Thoracic aorta (tissue), 2 donors: ENCODE measurements around the gene KIF12. TPM values are rescaled to one million over a fixed set of nuclear protein-coding genes. Genes with fewer than 3 reads are reported as not detected.

Experiments
- ATAC-seq: fragments of 150-250 bp; one replicate; pipeline ENCODE4 v1.8.0; 2017; ENCODE audit warnings: low read depth; ENCODE audit not compliant: insufficient number of reproducible peaks, low FRiP score
- DNase-seq: peaks from one replicate; pipeline ENCODE4 v3.0.0-alpha.2; 2020; ENCODE audit warnings: low spot score
- H3K27ac ChIP-seq, 2 donors: fragments of 200-600 bp; sonication (generic); 1 replicate in 1 of 2; 2 replicates in 1 of 2; pipeline ENCODE4 v1.5.1; 2016; ENCODE audit warnings: mild to moderate bottlenecking in 2 of 2, moderate library complexity in 2 of 2
- H3K27me3 ChIP-seq: fragments of 200-600 bp; sonication (generic); replicated peaks from 2 replicates; pipeline ENCODE4 v1.6.0; 2016; ENCODE audit warnings: mild to moderate bottlenecking; ENCODE audit not compliant: insufficient read depth
- H3K36me3 ChIP-seq: fragments of 200-600 bp; sonication (generic); one replicate; pipeline ENCODE4 v1.5.1; 2016
- H3K4me1 ChIP-seq, 2 donors: fragments of 200-600 bp; sonication (generic); 1 replicate in 1 of 2; 2 replicates in 1 of 2; pipeline versions ENCODE4 v1.5.1 to v1.6.0; 2016; ENCODE audit warnings: low read depth in 2 of 2, mild to moderate bottlenecking in 1 of 2; ENCODE audit not compliant: control insufficient read depth in 1 of 2
- H3K4me3 ChIP-seq: fragments of 200-600 bp; sonication (generic); 2 replicates; pipeline ENCODE4 v1.5.1; 2016; ENCODE audit warnings: mild to moderate bottlenecking
- H3K9me3 ChIP-seq: fragments of 200-600 bp; sonication (generic); 2 replicates; pipeline ENCODE4 v1.5.1; 2016
- CTCF ChIP-seq: fragments of 200-600 bp; sonication (generic); IDR thresholded peaks from one replicate; pipeline ENCODE4 v1.5.1; 2019; ENCODE audit warnings: antibody characterized with exemption
- total RNA-seq, 2 donors: library from RNA; depleted of rRNA; stranded (reverse); fragments of >200 nt; gene quantifications; one replicate each; pipeline versions ENCODE4 v1.1.0 to v1.2.3, GENCODE V29; 2016

Gene KIF12
- total RNA-seq, 2 donors from 2014 or later, result not detected

GRCh38 chr9:114082017-114082762 lies 16.9 kb downstream of the KIF12 start:
- Histone ChIP-seq H3K36me3 (no peaks in the 10 kb centered on the region), H3K4me3 (no peak overlapping the region), H3K27me3 (no peaks in the 10 kb centered on the region), H3K27ac (no peak overlapping the region), H3K9me3 (no peaks in the 10 kb centered on the region), H3K4me1 (peaks cover 0 to 11% of the 10 kb centered on the region in 2 donors)
- ATAC-seq (peak; percentile 50), DNase-seq (peak; percentile 63)
- peak; percentile 93 for TF ChIP-seq CTCF

GRCh38 chr9:114081441-114082016 lies 17.6 kb downstream of the KIF12 start:
- Histone ChIP-seq H3K4me3 (no peak overlapping the region), H3K4me1 (peaks cover 0 to 11% of the 10 kb centered on the region in 2 donors), H3K27me3 (no peaks in the 10 kb centered on the region), H3K36me3 (no peaks in the 10 kb centered on the region), H3K27ac (no peak overlapping the region), H3K9me3 (no peaks in the 10 kb centered on the region)
- TF ChIP-seq CTCF, result no peak
- ATAC-seq (no peak), DNase-seq (no peak)

GRCh38 chr9:114080773-114081440 lies 18.2 kb downstream of the KIF12 start:
- Histone ChIP-seq H3K4me3 (no peak overlapping the region), H3K9me3 (no peaks in the 10 kb centered on the region), H3K27ac (no peak overlapping the region), H3K27me3 (no peaks in the 10 kb centered on the region), H3K4me1 (peaks cover 0 to 11% of the 10 kb centered on the region in 2 donors), H3K36me3 (no peaks in the 10 kb centered on the region)
- no peak for ATAC-seq
- DNase-seq, result no peak
- TF ChIP-seq CTCF, result no peak

GRCh38 chr9:114080195-114080772 lies 18.8 kb downstream of the KIF12 start:
- Histone ChIP-seq H3K9me3 (no peaks in the 10 kb centered on the region), H3K27me3 (no peaks in the 10 kb centered on the region), H3K36me3 (no peaks in the 10 kb centered on the region), H3K4me1 (peaks cover 0 to 11% of the 10 kb centered on the region in 2 donors), H3K4me3 (no peak overlapping the region), H3K27ac (no peak overlapping the region)
- DNase-seq, result no peak
- TF ChIP-seq CTCF, result no peak
- ATAC-seq, result no peak

DNA sequence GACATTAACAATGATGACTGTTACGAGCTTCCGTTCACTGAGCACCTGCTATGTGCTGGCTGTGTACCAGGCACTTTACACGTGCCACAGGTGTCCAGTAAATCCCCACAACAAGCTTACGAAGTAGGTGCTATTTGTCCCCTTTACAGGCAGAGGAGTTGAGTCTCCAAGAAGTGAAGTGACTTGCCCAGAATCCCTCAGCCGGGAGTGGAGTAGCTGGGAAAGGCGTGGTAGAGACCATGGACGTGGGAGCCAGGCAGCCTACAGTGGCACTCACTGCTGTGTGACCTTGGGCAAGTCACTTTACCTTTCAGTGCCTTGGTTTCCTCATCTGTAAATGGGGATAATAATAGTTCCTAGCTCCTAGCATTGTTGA lies 20.3 kb downstream of the KIF12 start:
- Histone ChIP-seq H3K36me3 (no peaks in the 10 kb centered on the region), H3K4me1 (peaks cover 0 to 11% of the 10 kb centered on the region in 2 donors), H3K27me3 (no peaks in the 10 kb centered on the region), H3K9me3 (no peaks in the 10 kb centered on the region), H3K4me3 (no peak overlapping the region), H3K27ac (no peak overlapping the region)
- ATAC-seq (no peak), DNase-seq (no peak)
- no peak for TF ChIP-seq CTCF
